Measurements from ENCODE around the gene BBS9.

GRCh38 chr7:33537104-33537477, 407.7 kb downstream of the BBS9 start:
- TF ChIP-seq CTCF (conservative IDR thresholded peaks at IDR 0.05; ENCODE audit: low read length) (no peak), EZH2phosphoT487 (IDR thresholded peaks at IDR 0.05; ENCODE audit: borderline replicate concordance) (no peak)

All from Loucy (cell line).